SJSA1 (cell line): Measurements from ENCODE around the gene CWC22. TPM values are rescaled to one million over a fixed set of nuclear protein-coding genes. Genes with fewer than 3 reads are reported as not detected.
"Not testable (repeated sequence)": the region's sequence is repeated elsewhere in the genome, so short reads cannot be mapped to it uniquely, and the experiment has no call there.

ENCODE experiments used
- DNase-seq, 2 experiments: peaks; one replicate each; pipeline ENCODE4 v3.0.0-alpha.2; 2015 to 2020; ENCODE audit warnings: low spot score in 2 of 2, low read depth in 1 of 2
- H3K27ac ChIP-seq: fragments of 250-450 bp; sonication (Bioruptor Pico); 2 replicates; pipeline ENCODE4 v1.5.1; 2020; ENCODE audit warnings: mild to moderate bottlenecking, moderate library complexity
- H3K27me3 ChIP-seq: fragments of 250-450 bp; sonication (Bioruptor Pico); replicated peaks from 2 replicates; pipeline ENCODE4 v1.5.1; 2020; ENCODE audit warnings: mild to moderate bottlenecking, moderate library complexity
- H3K36me3 ChIP-seq: fragments of 250-450 bp; sonication (Bioruptor Pico); 2 replicates; pipeline ENCODE4 v1.5.1; 2020; ENCODE audit warnings: mild to moderate bottlenecking
- H3K4me1 ChIP-seq: fragments of 250-450 bp; sonication (Bioruptor Pico); replicated peaks from 2 replicates; pipeline ENCODE4 v1.6.1; 2021; ENCODE audit warnings: mild to moderate bottlenecking
- H3K4me3 ChIP-seq: fragments of 250-450 bp; sonication (Bioruptor Pico); 2 replicates; pipeline ENCODE4 v1.5.1; 2020; ENCODE audit warnings: mild to moderate bottlenecking
- H3K9me3 ChIP-seq: fragments of 250-450 bp; sonication (Bioruptor Pico); replicated peaks from 2 replicates; pipeline ENCODE4 v1.5.1; 2020; ENCODE audit warnings: mild to moderate bottlenecking
- total RNA-seq: library from RNA; depleted of rRNA; stranded (reverse); fragments of >200 nt; shearing (Covaris generic); gene quantifications from 2 replicates; pipeline ENCODE4 v1.2.3, GENCODE V29; 2014

CWC22 gene
- total RNA-seq, 1 experiment from 2014 or later: 21.9 TPM

GRCh38 chr2:179995741-179996515 lies 11.2 kb downstream of the CWC22 start:
- Histone ChIP-seq H3K36me3 (peaks cover 27% of the 10 kb centered on the region; the same call in 1 of the 2 replicates), H3K4me3 (no peak overlapping the region), H3K27me3 (no peaks in the 10 kb centered on the region), H3K9me3 (no peaks in the 10 kb centered on the region), H3K4me1 (no peaks in the 10 kb centered on the region), H3K27ac (no peak overlapping the region)
- no peak for DNase-seq

DNA sequence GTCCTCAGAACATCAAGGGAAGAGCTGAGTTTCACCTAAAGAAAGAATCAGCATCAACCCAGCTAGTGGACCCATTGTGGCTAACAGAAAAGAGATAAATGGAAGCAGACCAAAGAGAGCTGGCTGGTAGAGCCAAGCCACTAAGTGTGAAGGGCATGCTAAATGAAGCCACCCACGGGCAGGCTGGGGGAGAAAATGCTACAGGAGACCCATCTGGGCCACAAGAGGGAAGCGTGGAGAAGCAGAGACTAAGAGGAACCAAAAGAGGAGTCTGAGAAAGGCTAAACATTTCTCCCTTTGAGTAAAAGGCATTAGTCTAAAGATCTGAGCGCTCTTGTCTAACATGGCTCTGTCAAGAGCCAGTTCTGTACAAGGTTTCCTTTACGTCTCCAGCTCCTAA lies 15.8 kb downstream of the CWC22 start:
- no peaks in the 10 kb centered on the region for H3K9me3 ChIP-seq
- H3K27me3 ChIP-seq: no peaks in the 10 kb centered on the region
- no peaks in the 10 kb centered on the region for H3K4me1 ChIP-seq
- H3K36me3 ChIP-seq: peaks cover 36% of the 10 kb centered on the region
- no peak overlapping the region for H3K27ac ChIP-seq
- no peak overlapping the region for H3K4me3 ChIP-seq
- DNase-seq: no peak

- DNase-seq: no peak
- Histone ChIP-seq H3K4me3 (no peak overlapping the region), H3K27me3 (no peaks in the 10 kb centered on the region)
These were observed 16.3 kb downstream of the CWC22 start for GRCh38 chr2:179990676-179991317.

DNA sequence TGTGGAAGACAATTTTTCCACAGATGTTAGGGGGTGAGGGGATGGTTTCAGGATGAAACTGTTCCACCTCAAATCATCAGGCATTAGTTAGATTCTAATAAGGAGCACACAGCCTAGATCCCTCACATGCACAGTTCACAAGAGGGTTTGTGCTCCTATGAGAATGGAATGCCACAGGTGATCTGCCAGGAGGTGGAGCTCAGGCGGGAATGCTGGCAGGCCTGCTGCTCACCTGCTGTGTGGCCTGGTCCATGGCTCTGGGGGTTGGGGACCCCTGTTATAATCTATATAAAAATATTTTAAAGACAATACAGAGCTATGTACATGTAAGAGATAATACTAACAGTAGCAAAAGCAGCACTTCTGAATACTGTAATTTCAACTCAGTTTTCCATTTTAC lies 19.2 kb downstream of the CWC22 start:
- DNase-seq: no peak
- H3K4me3 ChIP-seq: no peak overlapping the region
- H3K27ac ChIP-seq: no peak overlapping the region
- no peaks in the 10 kb centered on the region for H3K27me3 ChIP-seq
- peaks cover 69% of the 10 kb centered on the region for H3K36me3 ChIP-seq
- no peaks in the 10 kb centered on the region for H3K4me1 ChIP-seq
- no peaks in the 10 kb centered on the region for H3K9me3 ChIP-seq

More at GRCh38 chr2:179990676-179991317, 16.3 kb downstream of the CWC22 start:
- H3K36me3 ChIP-seq: peaks cover 42% of the 10 kb centered on the region
- no peak overlapping the region for H3K27ac ChIP-seq
- H3K9me3 ChIP-seq: no peaks in the 10 kb centered on the region
- no peaks in the 10 kb centered on the region for H3K4me1 ChIP-seq

GRCh38 chr2:179985163-179985820 lies 21.8 kb downstream of the CWC22 start:
- H3K36me3 ChIP-seq: peaks cover 64% of the 10 kb centered on the region
- no peaks in the 10 kb centered on the region for H3K9me3 ChIP-seq
- H3K4me1 ChIP-seq: peaks cover 8% of the 10 kb centered on the region
- no peak for DNase-seq
- no peak overlapping the region for H3K4me3 ChIP-seq
- H3K27me3 ChIP-seq: no peaks in the 10 kb centered on the region
- H3K27ac ChIP-seq: no peak overlapping the region

DNA sequence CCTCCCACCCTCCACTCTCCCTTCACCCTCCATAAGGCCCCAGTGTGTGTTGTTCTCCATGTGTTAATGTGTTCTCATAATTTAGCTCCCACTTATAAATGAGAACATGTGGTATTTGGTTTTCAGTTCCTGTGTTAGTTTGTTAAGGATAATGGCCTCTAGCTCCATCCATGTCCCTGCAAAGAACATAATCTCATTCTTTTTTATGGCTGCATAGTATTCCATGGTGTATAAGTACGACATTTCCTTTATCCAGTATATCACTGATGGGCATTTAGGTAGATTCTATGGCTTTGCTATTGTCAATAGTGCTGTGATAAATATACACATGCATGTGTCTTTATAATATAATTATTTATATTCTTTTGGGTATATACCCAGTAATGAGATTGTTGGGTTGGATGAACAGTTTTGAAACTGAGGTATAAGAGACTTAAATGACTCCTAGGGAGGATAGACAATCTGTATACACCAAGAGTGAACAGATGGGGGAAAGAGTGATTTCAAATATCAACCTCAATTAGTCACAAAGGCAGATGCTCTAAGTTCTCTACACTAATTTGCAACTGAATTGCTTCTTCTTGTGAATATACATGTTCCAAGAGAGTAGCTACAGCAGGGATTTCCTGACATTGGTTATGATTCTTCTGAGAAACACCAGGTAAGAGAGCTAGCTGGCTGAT lies 23.7 kb downstream of the CWC22 start:
- Histone ChIP-seq H3K36me3 (peaks cover 69% of the 10 kb centered on the region), H3K27me3 (no peaks in the 10 kb centered on the region), H3K27ac (no peak overlapping the region), H3K4me3 (no peak overlapping the region), H3K4me1 (peaks cover 8% of the 10 kb centered on the region), H3K9me3 (no peaks in the 10 kb centered on the region)
- DNase-seq: no peak

DNA sequence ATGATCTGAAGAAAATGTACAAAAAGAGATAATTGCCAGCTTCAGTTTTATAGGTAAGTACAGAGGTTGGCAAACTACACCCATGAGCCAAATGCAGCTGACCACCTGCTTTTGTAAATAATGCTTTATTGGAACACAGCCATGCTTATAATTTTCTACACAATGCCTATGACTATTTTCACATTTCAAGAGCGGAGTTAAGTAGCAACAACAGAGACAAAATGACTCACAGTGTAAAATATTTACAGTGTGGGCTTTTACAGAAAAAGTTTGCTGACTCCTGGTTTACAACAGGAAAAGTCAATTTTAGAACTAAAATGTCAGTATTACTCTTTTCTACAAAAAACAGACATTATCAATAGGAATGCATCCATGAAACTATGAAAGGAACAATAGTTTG lies 26.0 kb downstream of the CWC22 start:
- peak in 1 of 2 experiments; percentile 47 for DNase-seq
- Histone ChIP-seq H3K4me1 (peaks cover 8% of the 10 kb centered on the region), H3K27ac (0 out of 2 replicates have a peak overlapping the region, but pooled peaks have one; percentile 3)

GRCh38 chr2:179974761-179975160 lies 32.3 kb downstream of the CWC22 start:
- no peaks in the 10 kb centered on the region for H3K9me3 ChIP-seq
- no peaks in the 10 kb centered on the region for H3K4me1 ChIP-seq
- DNase-seq: no peak
- peaks cover 32% of the 10 kb centered on the region for H3K36me3 ChIP-seq
- no peak overlapping the region for H3K27ac ChIP-seq
- H3K27me3 ChIP-seq: no peaks in the 10 kb centered on the region
- no peak overlapping the region for H3K4me3 ChIP-seq

More for the DNA sequence above, 26.0 kb downstream of the CWC22 start:
- Histone ChIP-seq H3K9me3 (no peaks in the 10 kb centered on the region), H3K36me3 (peaks cover 60% of the 10 kb centered on the region), H3K4me3 (no peak overlapping the region), H3K27me3 (no peaks in the 10 kb centered on the region)

DNA sequence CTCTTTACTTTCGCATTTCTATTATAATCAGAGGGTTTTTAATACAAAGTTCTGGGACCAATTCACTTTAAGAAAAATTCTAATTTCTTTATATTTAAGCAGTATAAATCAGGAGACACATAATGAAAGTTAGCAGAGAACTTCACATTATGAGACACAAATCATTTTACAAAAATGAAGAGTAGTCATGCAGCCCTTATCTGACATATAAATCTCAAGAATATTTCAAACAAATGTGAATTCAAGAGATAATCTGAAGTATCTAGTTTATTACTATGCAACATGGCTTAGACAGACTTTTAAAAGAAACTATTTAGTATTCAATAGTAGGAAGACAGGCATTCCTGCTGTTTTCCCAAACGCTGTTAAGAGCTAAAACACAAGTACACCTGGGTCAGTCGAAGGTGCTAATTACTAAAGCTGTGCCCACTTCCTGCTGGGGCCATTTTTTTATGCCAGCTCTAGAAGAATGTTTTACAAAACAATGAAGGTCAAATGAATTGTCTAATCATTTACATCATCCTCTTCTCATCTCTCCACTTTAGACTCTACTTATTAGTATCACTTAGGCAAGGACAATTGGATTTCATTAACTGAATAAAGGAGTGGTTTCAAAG lies 40.2 kb downstream of the CWC22 start:
- H3K9me3 ChIP-seq: no peaks in the 10 kb centered on the region
- H3K4me3 ChIP-seq: no peak overlapping the region
- H3K4me1 ChIP-seq: no peaks in the 10 kb centered on the region
- H3K27ac ChIP-seq: no peak overlapping the region
- DNase-seq: no peak
- H3K27me3 ChIP-seq: no peaks in the 10 kb centered on the region
- peaks cover 59% of the 10 kb centered on the region for H3K36me3 ChIP-seq

DNA sequence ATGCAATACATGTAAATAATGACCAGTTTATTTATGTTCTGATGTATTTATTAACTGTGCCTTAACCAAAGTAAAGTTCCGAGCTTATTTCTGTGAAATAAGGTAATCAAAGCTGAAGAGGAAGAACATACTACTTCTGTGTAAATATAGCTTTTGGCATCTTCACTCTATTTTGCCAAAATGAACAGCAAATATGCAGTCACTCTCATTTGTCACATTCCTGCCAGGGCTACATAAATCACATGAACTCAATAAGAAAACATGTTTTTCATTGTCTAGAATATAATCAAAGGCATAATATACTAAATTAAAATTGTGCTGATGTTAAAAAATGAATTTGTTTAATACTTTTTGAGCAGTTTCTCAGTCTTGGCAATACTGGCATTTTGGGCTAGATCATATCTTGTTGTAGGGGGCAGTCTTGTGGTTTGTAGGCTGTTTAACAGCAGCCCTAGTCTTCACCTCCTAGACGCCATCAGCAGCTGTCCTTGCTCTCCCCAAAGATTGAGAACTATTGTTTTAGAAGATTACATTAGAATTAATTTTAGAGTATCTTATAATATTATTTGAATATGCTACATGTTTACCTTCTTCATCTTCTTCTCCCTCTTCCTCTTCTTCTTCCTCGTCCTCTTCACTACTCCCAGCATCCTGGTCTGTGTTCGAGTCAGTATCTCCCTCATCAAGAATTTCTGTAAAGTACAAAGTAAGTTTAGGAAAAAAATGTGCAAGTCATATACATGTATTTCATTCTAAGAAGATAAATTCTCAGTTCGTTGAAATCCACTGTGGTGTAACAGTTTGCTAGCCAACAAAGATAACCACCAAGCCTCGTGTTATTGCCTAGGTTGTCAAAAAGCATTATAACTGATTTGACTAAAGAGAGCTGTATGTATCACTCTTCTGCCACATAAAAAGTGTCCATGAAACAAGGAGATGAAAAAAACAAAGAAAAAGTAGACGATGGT lies 41.5 kb downstream of the CWC22 start:
- H3K4me1 ChIP-seq: no peaks in the 10 kb centered on the region
- no peak for DNase-seq
- H3K27ac ChIP-seq: no peak overlapping the region
- H3K36me3 ChIP-seq: peaks cover 60% of the 10 kb centered on the region
- H3K4me3 ChIP-seq: no peak overlapping the region
- no peaks in the 10 kb centered on the region for H3K27me3 ChIP-seq
- no peaks in the 10 kb centered on the region for H3K9me3 ChIP-seq

DNA sequence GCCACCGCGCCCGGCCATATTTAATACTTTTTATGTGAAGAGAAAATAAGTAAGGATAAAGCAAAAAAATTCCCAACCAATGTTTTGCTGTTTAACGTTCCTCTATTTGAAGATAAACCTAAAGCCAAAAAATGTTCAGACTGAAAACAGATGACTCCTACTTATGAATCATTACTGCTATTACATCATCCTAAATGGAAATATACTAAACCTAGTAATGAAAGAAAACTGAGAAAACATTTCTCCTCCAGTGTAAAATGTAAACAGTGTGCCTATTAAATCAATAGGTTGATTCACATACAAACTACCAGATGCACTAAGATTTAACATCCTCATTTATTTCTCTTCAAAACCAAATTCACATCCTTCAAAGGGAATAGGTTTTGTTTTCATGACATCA lies 43.5 kb downstream of the CWC22 start:
- no peak overlapping the region for H3K27ac ChIP-seq
- no peaks in the 10 kb centered on the region for H3K27me3 ChIP-seq
- H3K36me3 ChIP-seq: peaks cover 54% of the 10 kb centered on the region
- no peak overlapping the region for H3K4me3 ChIP-seq
- H3K9me3 ChIP-seq: no peaks in the 10 kb centered on the region
- DNase-seq: no peak
- no peaks in the 10 kb centered on the region for H3K4me1 ChIP-seq

DNA sequence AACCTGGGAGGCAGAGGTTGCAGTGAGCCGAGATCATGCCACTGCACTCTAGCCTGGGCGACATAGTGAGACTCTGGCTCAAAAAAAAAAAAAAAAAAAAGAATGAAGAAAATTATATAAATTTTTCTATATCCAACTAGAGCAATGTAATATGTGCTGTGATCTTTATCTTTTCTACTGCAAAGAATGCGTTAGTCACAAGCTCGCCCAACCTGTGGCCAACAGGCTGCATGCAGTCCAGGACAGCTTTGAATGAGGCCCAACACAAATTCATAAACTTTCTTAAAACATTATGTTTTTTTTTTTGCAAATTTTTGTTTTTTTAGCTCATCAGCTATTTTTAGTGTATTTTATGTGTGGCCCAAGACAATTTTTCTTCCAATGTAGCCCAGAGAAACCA lies 48.8 kb downstream of the CWC22 start:
- DNase-seq, H3K27me3 ChIP-seq, H3K27ac ChIP-seq, H3K4me1 ChIP-seq, H3K9me3 ChIP-seq, H3K4me3 ChIP-seq: not testable (repeated sequence)
- H3K36me3 ChIP-seq: peaks cover 41% of the 10 kb centered on the region
